NCI-H1048 (cell line): ENCODE results near the gene SPTBN4.

Experiments
- DNase-seq: peaks from one replicate; lab custom pipeline; 2025; lab: John Stamatoyannopoulos, UW

The SPTBN4 gene

GRCh38 chr19:40565910-40566495 is 99.2 kb downstream of the SPTBN4 start:
- DNase-seq = no peak

- no peak for DNase-seq
Measured at GRCh38 chr19:40567040-40567749, 100.4 kb downstream of the SPTBN4 start.

- DNase-seq = no peak
Measured at GRCh38 chr19:40567750-40568494, 101.1 kb downstream of the SPTBN4 start.

GRCh38 chr19:40570313-40571004 is 103.7 kb downstream of the SPTBN4 start:
- peak; percentile 99 for DNase-seq

GRCh38 chr19:40571005-40571318 is 104.2 kb downstream of the SPTBN4 start:
- DNase-seq = no peak

- DNase-seq = no peak
Measured at GRCh38 chr19:40571831-40572495, 105.2 kb downstream of the SPTBN4 start.

- no peak for DNase-seq
Measured at GRCh38 chr19:40575326-40575725, 108.5 kb downstream of the SPTBN4 start.

- no peak for DNase-seq
Measured at GRCh38 chr19:40576151-40576584, 109.4 kb downstream of the SPTBN4 start.

GRCh38 chr19:40576585-40577451 is 110.0 kb downstream of the SPTBN4 start, which contains the start of gene SHKBP1:
SHKBP1 (plus strand) TSS chr19:40576873; CDS start chr19:40576900, 27 bp downstream.
- DNase-seq = peak; percentile 73

- DNase-seq = no peak
Measured at GRCh38 chr19:40578442-40578908, 111.7 kb downstream of the SPTBN4 start.

- no peak for DNase-seq
Measured at GRCh38 chr19:40580619-40581018, 113.8 kb downstream of the SPTBN4 start.

- no peak for DNase-seq
Measured at GRCh38 chr19:40581531-40581930, 114.7 kb downstream of the SPTBN4 start.

- DNase-seq = no peak
Measured at GRCh38 chr19:40582467-40582866, 115.7 kb downstream of the SPTBN4 start.

GRCh38 chr19:40583283-40583682 is 116.5 kb downstream of the SPTBN4 start:
- DNase-seq = no peak

- no peak for DNase-seq
Measured at GRCh38 chr19:40584007-40584406, 117.2 kb downstream of the SPTBN4 start.

GRCh38 chr19:40585241-40585981 is 118.6 kb downstream of the SPTBN4 start:
- no peak for DNase-seq

GRCh38 chr19:40585982-40586422 is 119.2 kb downstream of the SPTBN4 start:
- DNase-seq = no peak

GRCh38 chr19:40586611-40587010 is 119.8 kb downstream of the SPTBN4 start:
- DNase-seq = no peak

- no peak for DNase-seq
Measured at GRCh38 chr19:40588110-40588854, 121.5 kb downstream of the SPTBN4 start.
